Transverse colon (tissue), 4 donors: ENCODE data around the gene HTR1B. TPM values are rescaled to one million over a fixed set of nuclear protein-coding genes. Genes with fewer than 3 reads are reported as not detected.

Experiments
- DNase-seq: peaks from one replicate; pipeline ENCODE4 v3.0.0-alpha.2; 2019
- H3K27ac ChIP-seq, 4 donors: fragments of 200-600 bp; sonication (generic); 2 replicates each; pipeline ENCODE4 v1.5.1; 2016 to 2018; ENCODE audit warnings: inconsistent platforms in 4 of 4
- H3K27me3 ChIP-seq: fragments of 200-600 bp; sonication (generic); 2 replicates; pipeline ENCODE4 v1.5.1; 2017; ENCODE audit warnings: inconsistent platforms
- H3K36me3 ChIP-seq, 4 donors: fragments of 200-600 bp; sonication (generic); 2 replicates each; pipeline ENCODE4 v1.5.1; 2017 to 2019; ENCODE audit warnings: inconsistent platforms in 4 of 4
- H3K4me1 ChIP-seq, 4 donors: fragments of 200-600 bp; sonication (generic); 2 replicates each; pipeline ENCODE4 v1.5.1; 2017 to 2020; ENCODE audit warnings: inconsistent platforms in 4 of 4
- H3K4me3 ChIP-seq, 4 donors: fragments of 200-600 bp; sonication (generic); 1 replicate in 1 of 4; 2 replicates in 3 of 4; pipeline versions ENCODE4 v1.5.1 to v1.6.1; 2017 to 2019; ENCODE audit warnings: inconsistent platforms in 4 of 4
- H3K9me3 ChIP-seq, 2 donors: fragments of 200-600 bp; sonication (generic); 2 replicates each; pipeline ENCODE4 v1.5.1; 2017 to 2019; ENCODE audit warnings: inconsistent platforms in 2 of 2
- EP300 ChIP-seq: sonication (generic); formaldehyde crosslinking; IDR thresholded peaks from one replicate; pipeline ENCODE4 v1.6.1; 2017; ENCODE audit warnings: antibody characterized with exemption, low read depth
- POLR2A ChIP-seq: fragments of 450-650 bp; IDR thresholded peaks from one replicate; pipeline ENCODE4 v1.6.1; 2016; ENCODE audit warnings: antibody characterized with exemption, mild to moderate bottlenecking, moderate library complexity
- POLR2AphosphoS5 ChIP-seq, 3 donors: sonication (generic); formaldehyde crosslinking; IDR thresholded peaks; one replicate each; pipeline ENCODE4 v1.6.1; 2016; ENCODE audit warnings: antibody characterized with exemption in 3 of 3
- WGBS, 2 donors: methylation state at CpG; one replicate each; pipeline ENCODE4 v1.1.5; 2018; ENCODE audit warnings: low coverage in 1 of 2; 5-methylcytosine and 5-hydroxymethylcytosine counted together
- in situ Hi-C, 4 donors: fragments of 200-750 bp; cut with MboI; loops; one replicate each; pipeline versions ENCODE4 v1.15.0 to v1.15.1; 2017; ENCODE audit warnings: low sequenced_read_pairs in 3 of 4, low pct_ligation_motif_present in 1 of 4, low pct_unique_long_range_greater_than_20kb in 1 of 4
- intact Hi-C: fragments of 100-400 bp; cut with DNase I; formaldehyde crosslinking; loops from one replicate; pipeline ENCODE4 v1.15.1; 2023; ENCODE audit warnings: low total_unique reads
- total RNA-seq, 4 donors: library from RNA; depleted of rRNA; stranded (reverse); fragments of >200 nt; gene quantifications; one replicate each; pipeline ENCODE4 v1.1.0, GENCODE V29; 2016
- TF ChIP-seq, protein P1 (sequence below), 5 experiments: fragments of 200-600 bp in 3 of 5; fragments of 450-650 bp in 2 of 5; sonication (generic) in 3 of 5; IDR thresholded peaks; 1 replicate in 2 of 5; 2 replicates in 3 of 5; pipeline ENCODE4 v1.5.1; 2016 to 2017; ENCODE audit warnings: antibody characterized with exemption in 5 of 5, inconsistent platforms in 3 of 5, mild to moderate bottlenecking in 2 of 5, moderate library complexity in 1 of 5

Gene HTR1B
- total RNA-seq, 4 donors from 2014 or later, result not detected

DNA sequence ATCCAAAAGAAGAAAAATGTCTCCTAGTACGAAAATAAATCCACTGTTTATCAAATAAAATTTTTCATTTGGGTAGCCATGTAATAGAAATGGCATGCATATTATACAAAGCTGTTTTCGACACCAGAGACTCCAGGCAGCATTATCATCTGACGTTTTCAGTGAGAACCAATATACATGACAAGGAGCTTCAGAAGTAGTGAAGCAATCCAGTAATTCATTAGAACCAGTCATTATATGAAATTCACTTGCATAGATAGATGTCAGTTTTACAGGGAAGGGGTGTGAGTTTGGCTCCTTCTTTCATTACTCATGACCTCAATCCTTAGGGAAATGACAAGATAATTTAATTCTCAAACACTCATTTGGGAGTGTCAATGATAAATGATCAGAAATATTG is 14.7 kb downstream of the HTR1B start:
- no peak overlapping the region for H3K4me3 ChIP-seq
- no peak overlapping the region for H3K27ac ChIP-seq
- in situ Hi-C loops (no loop called here), intact Hi-C loops (no loop called here)
- no peak for TF ChIP-seq POLR2A
- TF ChIP-seq POLR2AphosphoS5 (IDR thresholded peaks at IDR 0.05), result no peak
- no peak for TF ChIP-seq EP300
- TF ChIP-seq, protein P1, sequence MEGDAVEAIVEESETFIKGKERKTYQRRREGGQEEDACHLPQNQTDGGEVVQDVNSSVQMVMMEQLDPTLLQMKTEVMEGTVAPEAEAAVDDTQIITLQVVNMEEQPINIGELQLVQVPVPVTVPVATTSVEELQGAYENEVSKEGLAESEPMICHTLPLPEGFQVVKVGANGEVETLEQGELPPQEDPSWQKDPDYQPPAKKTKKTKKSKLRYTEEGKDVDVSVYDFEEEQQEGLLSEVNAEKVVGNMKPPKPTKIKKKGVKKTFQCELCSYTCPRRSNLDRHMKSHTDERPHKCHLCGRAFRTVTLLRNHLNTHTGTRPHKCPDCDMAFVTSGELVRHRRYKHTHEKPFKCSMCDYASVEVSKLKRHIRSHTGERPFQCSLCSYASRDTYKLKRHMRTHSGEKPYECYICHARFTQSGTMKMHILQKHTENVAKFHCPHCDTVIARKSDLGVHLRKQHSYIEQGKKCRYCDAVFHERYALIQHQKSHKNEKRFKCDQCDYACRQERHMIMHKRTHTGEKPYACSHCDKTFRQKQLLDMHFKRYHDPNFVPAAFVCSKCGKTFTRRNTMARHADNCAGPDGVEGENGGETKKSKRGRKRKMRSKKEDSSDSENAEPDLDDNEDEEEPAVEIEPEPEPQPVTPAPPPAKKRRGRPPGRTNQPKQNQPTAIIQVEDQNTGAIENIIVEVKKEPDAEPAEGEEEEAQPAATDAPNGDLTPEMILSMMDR (IDR thresholded peaks at IDR 0.05), result no peak
- H3K27me3 ChIP-seq, result no peaks in the 10 kb centered on the region
- H3K4me1 ChIP-seq, result no peaks in the 10 kb centered on the region
- 67 to 80% methylated on average over 3 of the region's 3 CpGs for WGBS, 2 donors
- no peak for DNase-seq
- no peaks in the 10 kb centered on the region for H3K9me3 ChIP-seq
- no peaks in the 10 kb centered on the region for H3K36me3 ChIP-seq

DNA sequence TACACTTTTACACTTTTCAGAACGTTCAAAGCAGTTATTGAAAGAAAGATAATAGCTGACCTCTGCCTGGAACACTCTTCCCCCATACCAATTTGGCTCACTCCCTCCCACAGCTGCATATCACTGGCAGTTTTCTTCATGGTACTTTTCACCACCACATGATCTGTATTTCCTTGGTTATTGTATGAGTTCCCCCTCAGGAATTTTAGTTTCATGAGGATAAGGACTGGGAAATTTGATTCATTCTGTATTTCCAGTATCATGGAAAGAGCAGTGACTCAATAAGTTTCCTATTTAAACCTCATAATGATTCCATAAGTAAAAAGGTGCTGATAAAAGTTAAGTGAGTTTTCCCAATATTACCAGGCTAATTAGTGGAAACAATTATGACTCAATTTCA is 16.0 kb downstream of the HTR1B start:
- intact Hi-C loops, result no loop called here
- no peaks in the 10 kb centered on the region for H3K4me1 ChIP-seq
- no peak overlapping the region for H3K27ac ChIP-seq
- H3K36me3 ChIP-seq, result no peaks in the 10 kb centered on the region
- DNase-seq, result no peak
- H3K4me3 ChIP-seq, result no peak overlapping the region
- in situ Hi-C loops, result no loop called here
- 17 to 18% methylated on average over 1 of the region's 1 CpG for WGBS, 2 donors
- no peaks in the 10 kb centered on the region for H3K9me3 ChIP-seq
- TF ChIP-seq, protein P1 (IDR thresholded peaks at IDR 0.05), result no peak
- TF ChIP-seq POLR2A, result no peak
- TF ChIP-seq EP300, result no peak
- no peak for TF ChIP-seq POLR2AphosphoS5 (IDR thresholded peaks at IDR 0.05)
- no peaks in the 10 kb centered on the region for H3K27me3 ChIP-seq

DNA sequence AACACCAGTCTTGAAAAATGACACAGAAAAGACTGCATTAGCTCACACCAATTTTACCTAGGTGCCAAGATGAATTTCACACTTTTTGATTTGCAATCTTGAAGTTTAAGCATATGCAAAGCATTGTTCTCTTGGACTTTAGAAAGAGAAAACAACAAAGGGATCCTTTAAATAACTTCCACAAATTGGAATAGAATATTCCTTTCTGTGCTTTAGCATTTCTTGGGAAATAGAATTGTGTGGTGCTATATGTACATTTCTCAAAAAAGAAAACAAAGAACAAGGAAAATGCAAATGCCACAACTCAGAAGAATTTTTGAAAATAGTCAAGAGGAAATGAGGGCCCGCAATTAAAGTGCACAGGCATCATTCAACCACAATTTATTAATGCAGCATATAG is 17.0 kb downstream of the HTR1B start:
- Histone ChIP-seq H3K27ac (no peak overlapping the region), H3K4me1 (no peaks in the 10 kb centered on the region), H3K36me3 (no peaks in the 10 kb centered on the region), H3K9me3 (no peaks in the 10 kb centered on the region), H3K4me3 (no peak overlapping the region), H3K27me3 (no peaks in the 10 kb centered on the region)
- TF ChIP-seq EP300 (no peak), POLR2AphosphoS5 (IDR thresholded peaks at IDR 0.05) (no peak), POLR2A (no peak)
- TF ChIP-seq, protein P1 (IDR thresholded peaks at IDR 0.05), result no peak
- intact Hi-C loops (no loop called here), in situ Hi-C loops (no loop called here)
- DNase-seq, result no peak
- 88 to 90% methylated on average over 1 of the region's 1 CpG for WGBS, 2 donors

DNA sequence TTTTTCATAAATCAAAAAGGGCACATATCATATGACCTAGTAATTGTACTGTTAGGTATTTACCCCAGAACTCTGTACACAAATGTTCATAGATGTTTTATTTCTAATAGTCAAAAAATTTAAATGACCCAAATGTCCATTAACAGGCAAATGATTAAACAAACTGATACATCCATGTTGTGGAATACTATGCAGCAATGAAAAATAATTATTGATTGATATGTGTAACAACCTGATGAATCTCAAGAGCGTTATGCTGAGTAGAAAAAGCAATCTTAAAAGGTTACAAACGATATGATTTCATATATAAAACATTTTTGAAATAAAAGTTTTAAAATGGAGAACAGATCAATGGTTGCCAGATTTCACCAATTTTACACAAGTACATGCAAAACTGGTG is 18.1 kb downstream of the HTR1B start:
- Histone ChIP-seq H3K4me1 (no peaks in the 10 kb centered on the region), H3K9me3 (no peaks in the 10 kb centered on the region), H3K27ac (no peak overlapping the region), H3K27me3 (no peaks in the 10 kb centered on the region), H3K36me3 (no peaks in the 10 kb centered on the region), H3K4me3 (no peak overlapping the region)
- no peak for DNase-seq
- WGBS, 2 donors, result 43 to 62% methylated on average over 2 of the region's 2 CpGs
- TF ChIP-seq POLR2AphosphoS5 (IDR thresholded peaks at IDR 0.05) (no peak), POLR2A (no peak), EP300 (no peak)
- TF ChIP-seq, protein P1 (IDR thresholded peaks at IDR 0.05), result no peak
- in situ Hi-C loops, result no loop called here
- intact Hi-C loops, result no loop called here
